Common myeloid progenitor, CD34-positive (primary cell): ENCODE measurements around the gene ARPC3.
"Not testable (repeated sequence)": the region's sequence is repeated elsewhere in the genome, so short reads cannot be mapped to it uniquely, and the experiment has no call there.

Experiments
- CTCF ChIA-PET: fragments of 350-600 bp; sonication (Branson Sonifier 250); formaldehyde crosslinking; loops from one replicate; lab custom pipeline; 2021; ENCODE audit warnings: antibody characterized with exemption; lab: Charles Lee
- POLR2A ChIA-PET: fragments of 350-600 bp; sonication (Branson Sonifier 250); formaldehyde crosslinking; loops from one replicate; lab custom pipeline; 2021; ENCODE audit warnings: antibody characterized with exemption; lab: Charles Lee
- DNase-seq, 3 donors: peaks; one replicate each; pipeline versions ENCODE4 v3.0.0 to v3.0.0-alpha.2; 2013
- H3K27ac ChIP-seq, 2 experiments: 1 replicate in 1 of 2; 2 replicates in 1 of 2; pipeline ENCODE4 v1.7.0; 2013; ENCODE audit warnings: inconsistent platforms in 2 of 2, low read length in 2 of 2, mild to moderate bottlenecking in 2 of 2, low read depth in 1 of 2, moderate library complexity in 1 of 2; ENCODE audit not compliant: severe bottlenecking in 2 of 2, insufficient read depth in 1 of 2, poor library complexity in 1 of 2
- H3K27me3 ChIP-seq, 5 experiments: replicated peaks in 2 of 5; 1 replicate in 3 of 5; 2 replicates in 2 of 5; pipeline versions ENCODE4 v1.6.1 to v1.7.0; 2013; ENCODE audit warnings: low read length in 4 of 5, mild to moderate bottlenecking in 2 of 5, moderate library complexity in 2 of 5, inconsistent platforms in 1 of 5; ENCODE audit not compliant: insufficient read depth in 5 of 5, control insufficient read depth in 4 of 5
- H3K36me3 ChIP-seq, 4 experiments: 1 replicate in 2 of 4; 2 replicates in 2 of 4; pipeline versions ENCODE4 v1.6.1 to v1.7.0; 2013; ENCODE audit warnings: low read length in 3 of 4, control low read depth in 1 of 4, mild to moderate bottlenecking in 1 of 4; ENCODE audit not compliant: control insufficient read depth in 4 of 4, insufficient read depth in 4 of 4
- H3K4me1 ChIP-seq, 4 experiments: 1 replicate in 3 of 4; 2 replicates in 1 of 4; pipeline versions ENCODE4 v1.6.1 to v1.7.1; 2013; ENCODE audit warnings: low read length in 3 of 4, mild to moderate bottlenecking in 3 of 4, control low read depth in 1 of 4, inconsistent platforms in 1 of 4, moderate library complexity in 1 of 4; ENCODE audit not compliant: control insufficient read depth in 4 of 4, insufficient read depth in 4 of 4; ENCODE audit errors: control extremely low read depth in 1 of 4
- H3K4me3 ChIP-seq, 7 experiments: 1 replicate in 4 of 7; 2 replicates in 3 of 7; pipeline versions ENCODE4 v1.5.1 to v1.7.0; 2013; ENCODE audit warnings: mild to moderate bottlenecking in 7 of 7, low read length in 6 of 7, moderate library complexity in 6 of 7, inconsistent platforms in 2 of 7, low read depth in 2 of 7, control low read depth in 1 of 7; ENCODE audit not compliant: insufficient read depth in 4 of 7, control insufficient read depth in 1 of 7; ENCODE audit errors: extremely low read depth in 1 of 7
- H3K9me3 ChIP-seq, 5 experiments: 1 replicate in 4 of 5; 2 replicates in 1 of 5; pipeline versions ENCODE4 v1.6.1 to v1.7.1; 2013; ENCODE audit warnings: low read length in 4 of 5, mild to moderate bottlenecking in 2 of 5, inconsistent platforms in 1 of 5, low read depth in 1 of 5, moderate library complexity in 1 of 5; ENCODE audit not compliant: control insufficient read depth in 4 of 5, insufficient read depth in 2 of 5; ENCODE audit errors: control extremely low read depth in 1 of 5
- WGBS: methylation state at CpG from one replicate; pipeline ENCODE4 v1.1.5; 2013; ENCODE audit not compliant: insufficient coverage; 5-methylcytosine and 5-hydroxymethylcytosine counted together

ARPC3 gene

DNA sequence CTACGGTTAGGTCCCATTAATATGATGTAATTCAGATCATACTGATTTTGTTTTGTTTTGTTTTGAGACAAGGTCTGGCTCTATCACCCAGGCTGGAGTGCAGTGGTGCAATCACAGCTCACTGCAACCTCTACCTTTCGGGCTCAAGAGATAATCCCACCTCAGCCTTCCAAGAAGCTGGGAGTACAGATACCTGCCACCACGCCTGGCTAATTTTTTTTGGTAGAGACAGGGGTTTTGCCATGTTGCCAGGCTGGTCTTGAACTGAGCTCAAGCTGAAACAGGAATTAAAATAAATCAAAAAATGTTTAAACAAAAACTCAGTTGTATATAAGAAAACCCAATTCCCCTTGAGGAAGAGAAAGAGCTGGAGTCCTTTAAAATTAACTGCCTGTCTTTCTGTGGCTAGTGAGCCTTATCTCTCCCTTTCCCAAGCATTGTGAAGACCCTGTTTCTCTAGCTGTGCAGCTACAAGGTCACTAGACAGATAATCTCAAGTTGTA lies 28.9 kb downstream of the ARPC3 start:
- Histone ChIP-seq H3K4me1 (peaks cover 0 to 13% (median 2%) of the 10 kb centered on the region in 4 experiments), H3K4me3 (no peak overlapping the region), H3K27me3 (no peaks in the 10 kb centered on the region), H3K36me3 (no peaks in the 10 kb centered on the region), H3K27ac (no peak overlapping the region), H3K9me3 (no peaks in the 10 kb centered on the region)
- WGBS = no CpG with 5 or more reads among the region's 3 CpGs
- DNase-seq = no peak
- ChIA-PET CTCF (interaction anchor here (1.2 to 3.1 kb wide), 3 partner anchors 10 to 105 kb away, joined by 3 to 20 read pairs (median 3); no protein-coding TSS in a partner anchor), POLR2A (interaction anchor here (0.6 kb wide), 1 partner anchor 614 kb away, joined by 3 read pairs; no protein-coding TSS in a partner anchor)

DNA sequence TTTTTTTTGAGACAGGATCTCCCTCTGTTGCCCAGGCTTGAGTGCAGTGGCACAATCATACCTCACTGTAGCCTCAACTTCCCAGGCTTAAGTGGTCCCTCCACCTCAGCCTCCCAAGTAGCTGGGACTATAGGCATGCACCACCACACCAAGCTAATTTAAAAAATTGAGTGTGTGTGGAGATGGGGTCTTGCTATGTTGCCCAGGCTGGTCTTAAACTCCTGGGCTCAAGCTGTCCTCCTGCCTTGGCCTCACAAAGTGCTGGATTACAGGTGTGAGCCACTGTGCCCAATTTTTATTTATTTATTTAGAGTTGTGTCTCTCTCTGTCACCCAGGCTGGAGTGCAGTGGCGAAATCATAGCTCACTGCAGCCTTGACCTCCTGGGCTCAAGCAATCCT lies 29.5 kb downstream of the ARPC3 start:
- not testable (repeated sequence) for DNase-seq, H3K4me3 ChIP-seq, H3K9me3 ChIP-seq, H3K36me3 ChIP-seq, H3K27ac ChIP-seq, H3K27me3 ChIP-seq
- ChIA-PET CTCF (interaction anchor here (1.2 to 3.1 kb wide), 4 partner anchors 9 to 104 kb away, joined by 3 to 20 read pairs (median 4); no protein-coding TSS in a partner anchor), POLR2A (interaction anchor here (0.6 kb wide), 1 partner anchor 613 kb away, joined by 3 read pairs; no protein-coding TSS in a partner anchor)
- 100% methylated on average over 1 of the region's 1 CpG for WGBS
- H3K4me1 ChIP-seq = peaks cover 0 to 13% (median 2%) of the 10 kb centered on the region in 4 experiments

DNA sequence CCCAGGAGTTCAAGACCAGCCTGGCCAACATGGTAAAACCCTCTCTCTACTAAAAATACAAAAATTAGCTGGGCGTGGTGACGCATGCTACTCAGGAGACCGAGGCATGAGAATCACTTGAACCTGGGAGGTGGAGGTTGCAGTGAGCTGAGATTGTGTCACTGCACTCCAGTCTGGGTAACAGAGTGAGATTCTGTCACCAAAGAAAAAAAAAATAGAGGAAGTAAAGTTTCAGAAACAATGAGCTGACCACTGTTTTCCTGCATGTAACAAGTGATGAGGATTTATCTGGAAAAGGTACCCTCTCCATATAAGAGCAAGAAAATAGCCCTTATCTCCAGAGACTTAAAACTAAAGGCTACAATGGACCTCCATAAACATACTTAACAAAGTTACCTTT lies 33.0 kb downstream of the ARPC3 start:
- ChIA-PET CTCF (interaction anchor here (0.6 to 1.4 kb wide), 3 partner anchors 11 to 489 kb away, joined by 3 to 6 read pairs (median 3); no protein-coding TSS in a partner anchor), POLR2A (interaction anchor here (0.6 to 1.1 kb wide), 3 partner anchors 10 to 32 kb away, joined by 5 read pairs; no protein-coding TSS in a partner anchor)
- H3K9me3 ChIP-seq, H3K4me3 ChIP-seq, H3K27ac ChIP-seq, H3K27me3 ChIP-seq, H3K36me3 ChIP-seq: not testable (repeated sequence)
- 68% methylated on average over 3 of the region's 3 CpGs for WGBS
- peaks cover 0 to 13% (median 2%) of the 10 kb centered on the region in 4 experiments for H3K4me1 ChIP-seq
- DNase-seq = peak in 2 of 3 donors; percentile 46 to 54

DNA sequence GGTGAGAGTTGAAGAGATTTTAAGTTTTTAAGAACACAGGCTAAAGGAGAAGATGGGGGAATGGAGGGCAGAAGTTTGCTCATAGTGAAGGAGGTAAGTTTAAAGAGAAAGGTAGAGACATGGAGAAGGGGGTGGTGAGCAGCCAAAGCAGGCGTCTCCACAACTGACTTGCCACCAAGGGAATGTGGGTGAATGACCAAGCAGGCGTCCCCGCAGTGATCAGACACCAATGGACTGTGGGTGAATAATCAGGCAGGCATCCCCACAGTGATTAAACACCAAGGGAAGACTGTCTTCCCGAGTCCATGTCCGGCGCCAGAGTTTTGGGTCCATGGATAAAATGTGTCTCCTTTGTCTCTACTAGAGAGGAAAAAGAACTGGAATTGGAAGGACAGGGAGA lies 40.1 kb downstream of the ARPC3 start:
- DNase-seq, H3K9me3 ChIP-seq, H3K36me3 ChIP-seq, H3K4me3 ChIP-seq, H3K27me3 ChIP-seq, H3K4me1 ChIP-seq, H3K27ac ChIP-seq, CTCF ChIA-PET, POLR2A ChIA-PET: not testable (repeated sequence)
- WGBS = 95% methylated on average over 6 of the region's 6 CpGs

DNA sequence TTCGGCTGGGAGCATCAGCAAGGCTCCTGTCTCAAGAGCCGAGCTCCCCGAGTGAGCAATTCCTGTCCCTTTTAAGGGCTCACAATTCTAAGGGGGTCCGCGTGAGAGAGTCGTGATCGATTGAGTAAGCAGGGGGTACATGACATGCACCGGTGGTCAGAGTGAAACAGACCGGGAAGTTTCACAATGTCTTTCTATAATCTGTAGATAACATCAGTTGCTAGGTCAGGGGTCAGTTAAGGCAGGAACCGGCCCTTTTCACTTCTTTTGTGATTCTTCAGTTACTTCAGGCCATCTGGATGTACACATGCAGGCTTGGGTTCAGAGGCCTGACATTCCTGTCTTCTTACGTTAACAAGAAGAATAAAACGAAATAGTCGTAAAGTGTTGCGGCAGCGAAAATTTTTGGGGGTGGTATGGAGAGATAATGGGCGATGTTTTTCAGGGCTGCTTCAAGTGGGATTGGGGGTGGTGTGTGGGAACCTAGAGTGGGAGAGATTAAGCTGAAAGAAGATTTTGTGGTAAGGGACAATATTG lies 44.9 kb downstream of the ARPC3 start:
- WGBS = 98% methylated on average over 15 of the region's 16 CpGs
- DNase-seq, POLR2A ChIA-PET, H3K27me3 ChIP-seq, H3K9me3 ChIP-seq, H3K27ac ChIP-seq, H3K4me3 ChIP-seq: not testable (repeated sequence)
- Histone ChIP-seq H3K4me1 (peaks cover 8 to 21% (median 10%) of the 10 kb centered on the region in 4 experiments), H3K36me3 (peaks cover 0 to 12% (median 9%) of the 10 kb centered on the region in 4 experiments)
- CTCF ChIA-PET = interaction anchor here (1.0 to 1.8 kb wide), 3 partner anchors 21 to 284 kb away, joined by 3 to 6 read pairs (median 3); partner anchors contain the start of gene ARPC3

DNA sequence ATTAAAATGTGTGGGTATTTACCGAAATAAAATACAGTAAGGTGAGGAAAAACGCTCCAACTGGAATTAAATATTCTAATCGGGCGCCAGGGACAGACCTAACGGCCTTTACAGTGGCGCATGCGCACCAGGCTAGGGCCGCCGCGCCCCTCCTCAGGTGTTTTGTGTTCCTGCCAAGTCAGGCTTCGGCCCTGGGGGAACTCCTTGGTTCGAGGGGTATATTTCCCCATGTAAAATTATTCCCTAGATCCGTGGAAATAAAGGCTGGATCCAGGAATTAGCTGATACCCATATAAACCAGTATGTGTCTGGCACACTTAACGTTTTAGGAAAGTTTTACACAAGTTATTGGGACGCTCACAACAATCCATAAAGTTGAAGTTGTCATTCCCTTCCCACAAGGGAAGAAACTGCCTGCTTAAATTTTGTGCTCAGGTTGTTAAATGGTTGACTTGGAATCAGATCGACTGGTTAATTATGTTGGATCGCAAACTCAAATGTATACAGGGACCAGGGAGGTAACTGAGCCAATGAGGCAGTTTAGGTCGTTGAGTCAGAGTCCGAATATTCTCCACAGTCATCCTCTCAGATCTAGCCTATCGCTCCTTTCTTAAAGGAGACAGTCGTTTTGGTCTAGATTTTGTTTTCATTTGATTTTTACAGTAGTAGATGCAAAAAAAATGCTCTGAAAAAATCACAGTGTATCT lies 46.0 kb downstream of the ARPC3 start:
- POLR2A ChIA-PET = interaction anchor here (0.7 kb wide), 1 partner anchor 35 kb away, joined by 3 read pairs; no protein-coding TSS in a partner anchor
- peak; percentile 66 to 75 (median 73) for DNase-seq
- Histone ChIP-seq H3K4me1 (peaks cover 8 to 21% (median 10%) of the 10 kb centered on the region in 4 experiments), H3K4me3 (peak overlapping the region in 6 of 7 experiments; percentile 89 to 99 (median 90)), H3K27ac (peak overlapping the region; percentile 99 to 100), H3K9me3 (no peaks in the 10 kb centered on the region), H3K36me3 (peaks cover 0 to 19% (median 11%) of the 10 kb centered on the region in 4 experiments), H3K27me3 (no peaks in the 10 kb centered on the region)
- WGBS = 21% methylated on average over 18 of the region's 21 CpGs
- CTCF ChIA-PET = interaction anchor here (1.0 to 1.8 kb wide), 3 partner anchors 20 to 46 kb away, joined by 3 to 6 read pairs (median 4); partner anchors contain the start of gene ARPC3
